ENCODE measurements around the gene LATS1. TPM values are rescaled to one million over a fixed set of nuclear protein-coding genes. Genes with fewer than 3 reads are reported as not detected.
"Not testable (repeated sequence)": the region's sequence is repeated elsewhere in the genome, so short reads cannot be mapped to it uniquely, and the experiment has no call there.

The LATS1 gene
- total RNA-seq, 1 experiment from 2014 or later = 12.8 TPM

DNA sequence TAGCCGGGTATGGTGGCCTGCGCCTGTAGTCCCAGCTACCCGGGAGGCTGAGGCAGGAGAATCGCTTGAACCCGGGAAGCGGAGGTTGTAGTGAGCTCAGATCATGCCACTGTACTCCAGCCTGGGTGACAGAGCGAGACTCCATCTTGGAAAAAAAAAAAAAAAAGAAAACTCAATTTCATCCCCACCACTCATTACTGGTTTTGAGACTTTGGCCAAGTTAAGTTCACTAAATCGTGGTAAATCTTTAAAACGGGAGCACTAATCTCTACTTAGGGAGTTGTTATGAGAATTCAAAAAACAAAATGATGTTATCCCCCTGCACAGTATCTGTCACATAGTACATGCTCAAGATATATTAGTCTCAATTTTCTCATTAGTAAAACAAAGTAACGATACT, 27.4 kb upstream of the LATS1 start:
- in situ Hi-C loops (cut with HindIII; ENCODE audit: low pct_unique_long_range_greater_than_20kb, low sequenced_read_pairs); DNase-seq (ENCODE audit: low read depth, low spot score): not testable (repeated sequence)

DNA sequence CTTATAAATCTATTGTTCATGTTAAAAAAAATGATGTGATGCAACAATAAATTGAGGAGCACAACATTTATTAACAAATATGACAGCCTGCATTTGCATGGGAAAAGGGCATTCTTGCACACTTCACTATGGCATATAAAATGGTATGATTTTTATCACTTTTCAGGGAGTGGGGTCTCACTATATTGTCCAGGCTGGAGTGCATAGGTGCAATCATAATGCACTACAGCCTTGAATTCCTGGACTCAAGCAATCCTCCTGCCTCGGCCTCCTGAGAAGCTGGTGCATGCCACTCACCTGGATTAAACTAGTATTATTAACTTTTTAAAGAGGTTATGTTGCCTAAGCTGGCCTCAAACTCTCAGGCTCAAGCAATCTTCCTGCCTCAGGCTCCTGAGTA, 17.0 kb upstream of the LATS1 start:
- no peak for DNase-seq (ENCODE audit: low read depth, low spot score)
- in situ Hi-C loops (cut with HindIII; ENCODE audit: low pct_unique_long_range_greater_than_20kb, low sequenced_read_pairs) = no loop called here

DNA sequence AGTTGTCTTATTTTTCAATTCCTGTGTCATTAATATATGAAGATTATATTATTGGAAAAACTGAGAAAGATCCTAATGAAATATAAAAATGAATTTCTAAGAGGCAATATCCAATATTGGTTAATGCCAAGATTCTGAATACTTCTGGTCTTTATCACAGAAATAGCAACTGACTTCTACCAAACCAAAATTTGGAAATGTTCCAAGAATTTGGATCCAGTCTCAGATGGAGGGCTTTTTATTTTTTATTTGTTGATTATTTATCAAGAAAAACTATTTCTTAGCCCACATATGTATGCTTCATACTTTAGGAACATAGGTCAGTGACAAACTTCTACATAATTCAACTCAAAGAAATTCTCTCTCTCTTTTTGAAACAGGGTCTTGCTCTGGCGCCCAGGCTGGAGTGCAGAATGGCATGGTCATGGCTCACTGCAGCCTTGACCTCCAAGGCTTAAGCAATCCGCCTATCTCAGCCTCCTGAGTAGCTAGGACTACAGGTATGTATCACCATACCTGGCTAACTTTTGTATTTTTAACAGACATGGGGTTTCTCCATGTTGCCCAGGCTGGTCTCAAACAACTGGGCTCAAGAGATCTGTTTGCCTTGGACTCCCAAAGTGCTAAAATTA, 15.3 kb upstream of the LATS1 start:
- DNase-seq (ENCODE audit: low read depth, low spot score) = no peak
- in situ Hi-C loops (cut with HindIII; ENCODE audit: low pct_unique_long_range_greater_than_20kb, low sequenced_read_pairs) = no loop called here

DNA sequence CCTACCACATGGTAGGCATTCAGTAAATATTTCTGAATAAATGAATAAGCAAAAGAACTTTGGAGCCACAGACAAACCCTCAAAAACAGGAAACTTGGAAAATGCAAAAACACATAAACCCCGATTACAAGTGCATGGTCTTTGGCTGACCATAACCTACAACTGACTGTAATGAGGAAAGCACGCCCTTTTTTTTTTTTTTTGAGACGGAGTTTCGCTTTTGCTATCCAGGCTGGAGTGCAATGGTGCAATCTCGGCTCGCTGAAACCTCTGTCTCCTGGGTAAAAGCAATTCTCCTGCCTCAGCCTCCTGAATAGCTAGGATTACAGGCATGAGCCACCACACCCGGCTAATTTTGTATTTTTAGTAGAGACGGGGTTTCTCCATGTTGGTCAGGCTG, 11.9 kb upstream of the LATS1 start:
- DNase-seq (ENCODE audit: low read depth, low spot score) = no peak
- in situ Hi-C loops (cut with HindIII; ENCODE audit: low pct_unique_long_range_greater_than_20kb, low sequenced_read_pairs) = no loop called here

DNA sequence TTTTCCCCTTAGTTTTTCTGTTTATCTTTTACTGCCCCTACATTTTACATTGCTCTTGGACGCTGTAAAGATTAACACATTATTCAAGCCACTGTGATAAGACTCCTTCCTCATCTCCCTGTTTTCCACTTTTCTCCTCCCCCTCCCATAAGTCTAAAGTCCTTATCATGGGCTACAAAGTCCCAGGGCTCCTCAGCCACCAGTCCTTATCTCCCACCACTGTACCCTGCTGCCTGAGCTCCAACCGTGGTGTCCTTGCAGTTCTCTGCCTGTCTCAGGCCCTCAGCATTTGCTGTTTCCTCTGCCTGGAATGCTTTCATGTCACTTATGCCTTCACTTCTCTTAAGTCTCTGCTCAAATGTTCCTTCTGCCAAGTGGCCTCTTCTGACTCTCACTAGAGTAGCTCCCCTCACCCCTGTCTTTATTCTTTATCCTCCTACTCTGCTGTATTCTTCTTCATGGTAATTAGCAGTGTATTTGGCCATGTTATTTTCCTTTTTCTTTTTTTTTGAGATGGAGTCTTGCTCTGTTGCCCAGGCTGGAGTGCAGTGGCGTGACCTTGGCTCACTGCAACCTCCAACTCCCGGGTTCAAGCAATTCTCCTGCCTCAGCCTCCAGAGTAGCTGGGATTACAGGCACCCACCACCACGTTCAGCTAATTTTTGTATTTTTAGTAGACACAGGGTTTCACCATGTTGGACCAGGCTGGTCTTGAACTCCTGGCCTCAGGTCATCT, 10.8 kb upstream of the LATS1 start:
- no peak for DNase-seq (ENCODE audit: low read depth, low spot score)
- in situ Hi-C loops (cut with HindIII; ENCODE audit: low pct_unique_long_range_greater_than_20kb, low sequenced_read_pairs) = no loop called here

DNA sequence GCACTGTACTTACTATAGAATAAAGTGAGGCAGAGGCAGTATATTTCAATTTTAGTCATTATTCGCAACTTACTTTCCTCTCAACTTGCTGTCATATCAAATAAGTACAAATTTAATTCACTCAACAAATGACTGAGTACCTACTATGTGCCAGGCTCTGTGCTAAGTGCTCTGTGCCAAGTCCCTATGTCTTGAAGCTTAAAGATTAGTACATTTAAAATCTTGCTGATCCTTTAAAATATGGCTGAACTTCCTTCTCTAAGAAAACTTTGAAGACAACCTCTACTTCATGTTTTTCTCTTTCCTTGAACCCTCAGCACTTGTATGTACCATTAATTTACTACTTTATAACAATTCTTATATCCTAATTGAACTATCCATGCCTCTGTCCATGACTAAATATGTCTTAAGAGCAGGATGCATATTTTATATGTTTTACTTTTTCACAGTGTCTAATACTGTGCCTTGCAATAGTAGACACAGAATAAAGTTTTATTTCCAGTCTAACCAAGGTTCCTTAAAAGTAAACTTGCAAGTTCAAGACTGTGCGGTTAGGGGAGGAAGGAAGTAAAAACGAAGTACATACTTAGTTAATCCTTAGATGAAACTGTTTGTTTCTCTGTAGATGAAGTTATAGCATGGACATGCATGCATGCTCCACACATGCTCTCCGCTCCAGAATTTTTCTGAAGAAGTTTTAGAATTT, 10.0 kb upstream of the LATS1 start:
- in situ Hi-C loops (cut with HindIII; ENCODE audit: low pct_unique_long_range_greater_than_20kb, low sequenced_read_pairs) = no loop called here

DNA sequence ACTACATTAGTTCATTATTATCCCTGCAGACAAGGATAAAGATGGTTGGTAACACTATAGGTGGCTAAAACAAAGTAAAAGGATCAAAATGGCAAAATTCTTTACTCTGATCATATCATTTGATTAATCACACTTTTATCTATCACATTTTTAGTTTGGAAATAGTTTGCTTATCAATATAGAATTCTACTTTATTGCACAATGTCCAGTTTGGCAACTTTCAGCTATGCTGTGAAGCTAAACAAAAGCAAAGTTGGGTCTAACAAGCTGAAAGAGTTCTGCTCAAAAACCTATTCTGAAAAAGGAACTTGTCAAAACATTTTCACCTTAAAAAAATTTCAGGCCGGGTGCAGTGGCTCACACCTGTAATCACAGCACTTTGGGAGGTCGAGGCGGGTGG, 7.9 kb upstream of the LATS1 start:
- in situ Hi-C loops (cut with HindIII; ENCODE audit: low pct_unique_long_range_greater_than_20kb, low sequenced_read_pairs) = no loop called here
- no peak for DNase-seq (ENCODE audit: low read depth, low spot score)

More for the DNA sequence above, 10.0 kb upstream of the LATS1 start:
- DNase-seq (ENCODE audit: low read depth, low spot score) = no peak

DNA sequence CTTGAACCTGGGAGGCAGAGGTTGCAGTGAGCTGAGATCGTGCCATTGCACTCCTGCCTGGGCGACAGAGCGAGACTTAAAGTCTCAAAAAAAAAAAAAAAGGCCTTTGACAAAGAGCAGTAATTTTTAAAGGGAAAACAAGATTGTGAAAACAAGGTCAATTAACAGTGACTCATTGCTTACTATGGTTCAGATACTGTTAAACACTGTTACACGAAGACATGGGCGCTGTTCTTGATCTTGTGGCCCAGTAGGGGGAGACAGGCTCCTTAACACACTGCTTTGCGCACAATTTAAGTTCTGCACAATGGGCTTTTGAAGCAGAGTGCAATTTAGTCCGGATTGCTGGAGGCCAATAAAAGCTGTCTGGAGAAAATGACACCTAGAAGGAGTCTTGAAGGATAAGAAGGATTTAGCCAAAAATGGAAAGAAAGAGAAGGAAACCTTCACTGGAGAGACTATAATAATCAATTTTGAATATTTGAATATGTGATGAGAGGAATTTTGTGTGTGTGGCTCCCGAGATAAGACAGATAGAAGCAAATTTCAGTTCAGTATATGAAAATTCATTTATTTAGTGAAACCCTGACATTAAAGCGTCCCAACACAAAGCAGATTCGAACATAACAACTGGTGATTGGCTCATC, 6.0 kb upstream of the LATS1 start:
- DNase-seq (ENCODE audit: low read depth, low spot score) = peak; percentile 90
- in situ Hi-C loops (cut with HindIII; ENCODE audit: low pct_unique_long_range_greater_than_20kb, low sequenced_read_pairs) = no loop called here

DNA sequence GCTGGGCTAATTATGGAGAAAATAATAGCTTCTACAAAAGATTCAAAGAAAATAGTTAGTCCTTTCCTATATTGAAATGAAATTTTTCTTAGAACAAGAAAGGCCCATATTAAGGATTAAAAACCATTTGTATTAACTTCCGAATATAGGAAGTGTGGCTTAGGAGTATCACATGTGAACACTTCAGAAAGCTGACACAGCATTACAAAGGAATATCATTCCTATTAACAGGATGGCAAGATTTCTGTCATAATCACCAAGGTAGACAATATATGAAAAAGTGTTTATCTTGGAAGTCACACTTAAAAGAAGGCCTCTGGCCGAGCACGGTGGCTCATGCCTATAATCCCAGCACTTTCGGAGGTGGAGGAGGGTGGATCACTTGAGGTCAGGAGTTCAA, 5.4 kb upstream of the LATS1 start:
- in situ Hi-C loops (cut with HindIII; ENCODE audit: low pct_unique_long_range_greater_than_20kb, low sequenced_read_pairs) = no loop called here
- no peak for DNase-seq (ENCODE audit: low read depth, low spot score)

DNA sequence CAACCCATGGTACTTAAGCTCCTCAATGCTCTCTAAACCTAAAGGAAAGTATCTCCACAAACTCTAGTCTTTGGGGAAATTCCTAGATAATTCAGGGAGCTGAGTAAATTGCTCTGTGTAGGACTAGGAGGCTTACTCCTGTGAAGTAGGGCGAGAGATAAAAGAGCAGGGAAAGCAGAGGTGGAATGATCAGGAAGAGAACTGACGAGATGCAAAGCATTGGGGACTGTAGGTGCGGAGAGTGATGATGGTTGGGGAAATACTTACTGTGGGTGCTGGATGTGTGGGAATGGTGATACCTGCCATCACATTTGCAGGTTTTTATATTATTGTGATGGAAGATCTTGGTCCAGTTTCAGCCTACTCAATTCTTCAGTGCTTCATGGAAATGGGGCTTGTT, 1.6 kb upstream of the LATS1 start:
- DNase-seq (ENCODE audit: low read depth, low spot score) = no peak
- in situ Hi-C loops (cut with HindIII; ENCODE audit: low pct_unique_long_range_greater_than_20kb, low sequenced_read_pairs) = no loop called here

DNA sequence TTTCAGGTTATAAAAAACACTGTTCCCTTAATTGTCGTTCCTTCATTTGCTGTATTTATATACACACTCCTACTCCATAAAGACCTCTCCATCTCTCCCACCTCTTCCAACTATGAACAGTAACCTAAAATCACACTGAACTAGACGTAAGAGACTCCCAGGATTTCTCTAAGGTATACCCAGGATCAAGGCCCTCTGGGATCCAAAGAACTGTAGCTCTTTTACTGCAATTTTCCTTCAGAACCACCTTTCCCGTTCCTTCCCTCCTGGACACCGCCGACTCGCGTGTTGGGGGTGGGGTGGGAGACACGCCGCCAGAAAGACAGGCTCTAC, 680 bp downstream of the LATS1 start:
- no peak for DNase-seq (ENCODE audit: low read depth, low spot score)
- in situ Hi-C loops (cut with HindIII; ENCODE audit: low pct_unique_long_range_greater_than_20kb, low sequenced_read_pairs) = no loop called here

DNA sequence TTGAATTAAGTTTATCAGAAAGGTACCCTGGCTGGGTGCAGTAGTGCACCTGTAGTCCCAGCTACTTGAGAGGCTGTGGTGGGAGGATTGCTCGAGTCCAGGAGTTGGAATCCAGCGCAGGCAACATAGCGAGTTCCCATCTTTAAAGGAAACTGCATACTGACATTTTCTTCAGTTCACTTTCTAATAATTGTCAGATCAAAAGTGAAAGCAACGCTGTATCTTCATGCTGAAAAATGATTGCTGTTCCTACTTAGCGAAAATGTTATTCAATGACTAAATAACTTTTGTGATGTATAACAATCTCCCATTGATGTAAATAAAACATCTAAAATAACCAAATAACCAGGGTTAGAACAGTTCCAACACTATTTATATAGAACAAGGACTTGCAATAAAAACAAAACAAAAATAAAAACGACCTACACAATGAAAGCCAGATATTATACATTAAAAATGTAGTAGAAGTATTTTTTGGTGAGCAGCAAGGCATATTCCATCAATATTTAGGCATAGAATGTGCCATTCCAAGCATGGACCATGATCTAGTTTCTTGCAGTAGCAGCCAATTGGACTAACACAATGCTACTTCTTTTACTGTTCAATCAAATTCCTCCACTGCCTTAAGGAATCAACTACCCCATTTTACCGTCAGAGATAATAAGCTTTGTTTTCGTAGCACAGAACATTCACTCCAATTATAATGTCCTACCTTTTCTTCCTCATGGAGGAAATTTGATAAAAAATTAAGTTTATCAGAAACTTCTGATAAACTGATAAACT, 1.5 kb downstream of the LATS1 start:
- in situ Hi-C loops (cut with HindIII; ENCODE audit: low pct_unique_long_range_greater_than_20kb, low sequenced_read_pairs) = no loop called here

DNA sequence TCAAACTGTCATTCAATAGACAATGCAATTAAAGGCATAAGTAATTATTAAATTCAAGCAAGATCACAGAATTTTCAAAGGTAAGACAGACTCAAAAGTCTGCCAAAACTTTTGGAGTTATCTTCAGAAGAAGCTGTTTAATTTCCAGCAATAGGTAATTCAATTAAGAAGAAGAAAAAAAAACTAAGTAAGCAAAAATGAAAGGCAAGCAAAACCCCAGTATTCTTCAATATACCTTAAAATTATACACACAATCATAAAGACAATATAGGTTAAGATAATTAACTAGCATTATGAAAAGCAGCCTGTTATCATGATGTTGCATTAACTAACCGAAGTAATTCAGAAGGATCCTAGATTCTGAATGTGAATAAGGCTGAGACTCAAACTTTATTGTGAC, 3.5 kb downstream of the LATS1 start:
- no peak for DNase-seq (ENCODE audit: low read depth, low spot score)
- in situ Hi-C loops (cut with HindIII; ENCODE audit: low pct_unique_long_range_greater_than_20kb, low sequenced_read_pairs) = no loop called here

More for the DNA sequence above, 1.5 kb downstream of the LATS1 start:
- DNase-seq (ENCODE audit: low read depth, low spot score) = peak; percentile 5

DNA sequence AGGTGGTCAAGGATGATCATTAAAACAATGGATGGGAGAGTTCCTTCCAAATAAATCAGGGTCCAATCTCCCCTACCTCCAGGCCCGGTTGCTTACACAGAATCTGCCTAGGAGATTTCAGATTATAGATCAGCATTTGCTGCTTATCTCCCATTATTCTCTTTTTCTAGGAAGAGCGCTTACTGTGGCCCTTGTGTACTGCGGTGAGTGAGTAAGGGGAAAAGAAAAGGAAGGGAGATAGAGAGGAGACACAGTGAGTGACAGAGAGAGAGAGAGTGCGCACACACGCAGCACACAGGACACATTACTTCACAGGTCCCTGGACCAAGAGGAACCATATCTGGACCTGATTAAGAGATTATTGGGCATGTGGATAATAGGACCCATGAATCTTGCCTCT, 6.2 kb downstream of the LATS1 start:
- in situ Hi-C loops (cut with HindIII; ENCODE audit: low pct_unique_long_range_greater_than_20kb, low sequenced_read_pairs) = no loop called here
- DNase-seq (ENCODE audit: low read depth, low spot score) = no peak

DNA sequence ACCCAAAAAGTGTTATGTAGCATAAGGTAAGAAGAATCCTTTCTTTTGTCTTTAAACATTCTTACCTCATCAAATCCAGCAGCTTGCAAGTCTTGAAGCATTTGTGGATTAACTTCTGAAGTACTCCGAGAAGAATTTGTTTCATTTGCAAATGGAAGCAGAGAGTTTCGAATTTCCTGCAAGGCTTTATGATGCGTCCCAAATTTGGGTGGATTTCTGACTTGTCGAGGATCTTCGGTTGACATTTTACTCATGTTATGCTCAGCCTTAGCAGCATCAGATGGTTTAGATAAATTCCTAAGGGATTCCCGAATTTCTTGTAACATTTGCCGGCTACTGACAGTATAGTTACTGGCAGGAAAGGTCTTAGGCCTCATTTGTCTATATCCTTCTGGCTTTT, 16.2 kb downstream of the LATS1 start:
- no peak for DNase-seq (ENCODE audit: low read depth, low spot score)
- in situ Hi-C loops (cut with HindIII; ENCODE audit: low pct_unique_long_range_greater_than_20kb, low sequenced_read_pairs) = no loop called here

DNA sequence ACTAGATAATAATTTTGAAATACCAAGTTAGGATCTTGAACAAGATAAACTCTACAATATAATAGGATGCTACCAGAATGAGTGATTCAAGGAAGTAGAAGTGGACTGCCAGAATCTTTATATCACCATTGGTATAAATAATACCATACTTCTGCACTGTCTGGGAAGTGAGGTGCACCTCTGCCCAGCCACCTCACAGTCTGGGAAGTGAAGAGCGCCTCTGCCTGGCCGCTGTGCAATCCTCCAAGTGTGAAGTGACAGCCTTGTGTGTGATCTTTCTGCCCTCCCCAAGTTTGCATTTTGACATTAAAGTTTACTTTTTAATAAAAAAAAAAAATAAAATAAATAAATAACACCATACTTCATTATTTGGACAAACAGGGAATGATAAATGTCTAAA, 18.8 kb downstream of the LATS1 start:
- in situ Hi-C loops (cut with HindIII; ENCODE audit: low pct_unique_long_range_greater_than_20kb, low sequenced_read_pairs) = no loop called here
- DNase-seq (ENCODE audit: low read depth, low spot score) = peak; percentile 34

DNA sequence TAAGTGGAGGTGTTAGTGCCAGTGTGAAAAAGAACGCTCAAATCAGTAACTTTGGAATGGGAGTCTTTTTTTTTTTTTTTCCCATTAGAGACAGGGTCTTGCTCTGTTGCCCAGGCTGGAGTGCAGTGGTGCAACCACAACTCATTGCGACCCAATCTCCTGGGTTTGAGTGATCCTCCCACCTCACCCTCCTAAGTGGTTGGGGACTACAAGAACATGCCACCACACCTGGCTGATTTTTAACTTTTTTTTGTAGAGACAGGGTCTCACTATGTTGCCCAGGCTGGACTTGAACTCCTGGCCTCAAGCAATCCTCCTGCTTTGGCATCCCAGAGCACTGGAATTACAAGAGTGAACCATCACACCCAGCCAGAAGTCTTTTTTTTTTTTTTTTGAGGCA, 19.7 kb downstream of the LATS1 start:
- in situ Hi-C loops (cut with HindIII; ENCODE audit: low pct_unique_long_range_greater_than_20kb, low sequenced_read_pairs) = no loop called here
- DNase-seq (ENCODE audit: low read depth, low spot score) = no peak

DNA sequence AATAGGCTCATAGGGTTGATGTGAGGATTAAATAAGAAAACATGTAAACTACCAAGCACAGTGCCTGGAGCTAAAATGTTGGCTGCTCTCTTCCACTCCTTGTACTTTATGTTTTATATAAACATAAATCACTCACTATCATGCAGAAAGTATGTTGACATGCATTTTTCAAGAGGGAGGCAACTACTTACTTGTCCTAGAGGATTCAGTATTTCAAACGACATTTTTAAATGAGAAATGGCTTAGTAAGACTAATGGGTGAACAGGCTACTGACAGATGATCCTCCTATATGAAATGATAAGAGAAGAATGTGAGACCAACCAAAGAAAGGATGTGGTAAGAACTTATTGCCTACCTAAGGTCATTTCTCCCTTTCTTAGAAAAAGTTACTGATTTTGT, 21.0 kb downstream of the LATS1 start:
- in situ Hi-C loops (cut with HindIII; ENCODE audit: low pct_unique_long_range_greater_than_20kb, low sequenced_read_pairs) = no loop called here
- no peak for DNase-seq (ENCODE audit: low read depth, low spot score)

All from SK-MEL-5 (cell line).